Measurements from ENCODE around the gene UGT1A5.

The UGT1A5 gene

DNA sequence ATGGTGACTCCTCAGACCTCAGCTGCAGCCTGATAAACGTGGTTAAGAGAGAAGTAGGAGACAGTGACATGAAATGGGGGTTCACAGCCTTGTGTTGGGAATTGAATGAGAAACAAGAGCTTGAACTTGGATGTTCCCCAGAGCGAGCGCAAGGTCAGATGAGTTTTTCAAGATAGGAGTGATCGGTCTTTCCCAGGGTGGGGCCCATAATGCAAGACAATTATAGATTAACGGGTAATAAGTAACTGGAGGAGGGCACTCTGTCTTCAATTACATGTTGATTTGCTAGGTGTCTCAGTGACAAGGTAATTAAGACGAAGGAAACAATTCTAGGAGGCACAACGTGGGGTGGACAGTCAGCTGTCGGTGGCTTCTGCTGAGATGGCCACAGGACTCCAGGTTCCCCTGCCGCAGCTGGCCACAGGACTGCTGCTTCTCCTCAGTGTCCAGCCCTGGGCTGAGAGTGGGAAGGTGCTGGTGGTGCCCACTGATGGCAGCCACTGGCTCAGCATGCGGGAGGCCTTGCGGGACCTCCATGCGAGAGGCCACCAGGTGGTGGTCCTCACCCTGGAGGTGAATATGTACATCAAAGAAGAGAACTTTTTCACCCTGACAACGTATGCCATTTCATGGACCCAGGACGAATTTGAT, at the start of gene UGT1A5:
Gene UGT1A5 (plus strand): TSS at position 297 of the 651 bp plus-strand sequence. CDS start 85 bp downstream, at position 382.
- DNase-seq (ENCODE audit: low spot score), result no peak

DNA sequence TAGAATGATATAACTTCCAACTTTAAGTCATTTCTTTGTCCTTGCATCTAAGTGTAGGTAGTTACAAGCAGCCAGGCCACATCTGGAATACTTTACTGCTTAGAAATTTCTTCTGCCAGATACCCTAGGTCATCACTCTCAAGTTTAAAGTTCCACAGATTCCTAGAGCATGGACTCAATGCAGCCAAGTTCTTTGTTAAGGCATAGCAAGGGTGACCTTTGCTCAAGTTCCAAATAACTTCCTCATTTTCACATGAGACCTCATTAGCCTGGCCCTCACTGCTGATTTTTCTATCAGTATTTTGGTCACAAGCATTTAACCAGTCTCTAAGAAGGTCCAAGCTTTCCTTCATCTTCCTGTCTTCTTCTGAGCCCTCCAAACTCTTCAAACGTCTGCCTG, 48.8 kb upstream of the UGT1A5 start:
- no peak for DNase-seq (ENCODE audit: low spot score)

DNA sequence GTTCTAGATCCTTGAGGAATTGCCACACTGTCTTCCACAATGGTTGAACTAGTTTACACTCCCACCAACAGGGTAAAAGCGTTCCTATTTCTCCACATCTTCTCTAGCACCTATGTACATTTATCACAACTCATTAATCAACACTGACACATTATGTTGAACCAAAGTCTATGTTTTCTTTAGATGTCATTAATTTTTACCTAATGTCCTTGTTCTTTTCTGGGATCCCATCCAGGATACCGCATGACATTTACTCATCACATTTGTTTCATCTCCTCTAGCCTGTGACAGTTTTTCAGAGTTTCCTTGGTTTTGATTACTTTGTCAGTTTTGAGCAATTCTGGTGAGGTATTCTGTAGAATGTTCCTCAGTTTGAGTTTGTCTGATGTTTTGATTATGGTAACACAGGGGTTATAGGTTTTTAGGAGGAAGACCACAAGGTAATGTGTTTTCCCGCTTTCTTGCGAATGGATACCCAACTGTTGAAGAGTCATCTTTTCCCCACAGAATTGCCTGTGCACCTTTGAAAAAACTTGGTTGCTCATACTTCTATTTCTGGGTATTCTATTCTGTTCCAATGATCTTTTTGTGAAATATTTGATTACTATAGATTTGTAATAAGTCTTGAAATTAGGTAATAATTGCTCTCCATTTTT, 44.0 kb upstream of the UGT1A5 start:
- no peak for DNase-seq (ENCODE audit: low spot score)

DNA sequence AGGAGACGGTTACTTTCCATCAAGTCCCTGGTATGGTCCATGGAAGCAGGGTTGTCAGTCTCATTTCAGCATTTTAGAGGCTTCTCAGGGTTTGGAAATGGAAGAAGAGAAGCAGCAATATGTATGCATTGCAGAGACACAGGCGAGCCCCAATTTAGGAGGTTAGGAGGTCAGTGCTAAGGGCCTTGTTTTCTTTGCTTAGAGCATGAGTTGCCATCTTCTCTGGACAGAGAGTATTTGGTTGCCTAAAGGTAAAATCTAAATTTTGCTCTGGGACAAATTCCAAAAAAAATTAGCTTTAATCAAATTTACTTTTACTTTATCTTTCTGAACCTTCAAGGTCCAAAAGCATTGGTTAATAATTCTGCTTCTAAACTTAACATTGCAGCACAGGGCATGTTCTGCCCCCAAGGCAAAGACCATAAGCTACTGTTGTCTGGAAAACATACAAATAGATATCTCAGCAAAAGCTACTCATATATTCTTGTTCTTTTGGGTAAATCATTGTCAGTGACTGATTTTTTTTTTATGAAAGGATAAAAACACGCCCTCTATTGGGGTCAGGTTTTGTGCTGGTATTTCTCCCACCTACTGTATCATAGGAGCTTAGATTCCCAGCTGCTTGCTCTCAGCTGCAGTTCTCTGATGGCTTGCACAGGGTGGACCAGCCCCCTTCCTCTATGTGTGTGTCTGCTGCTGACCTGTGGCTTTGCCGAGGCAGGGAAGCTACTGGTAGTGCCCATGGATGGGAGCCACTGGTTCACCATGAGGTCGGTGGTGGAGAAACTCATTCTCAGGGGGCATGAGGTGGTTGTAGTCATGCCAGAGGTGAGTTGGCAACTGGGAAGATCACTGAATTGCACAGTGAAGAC, 41.2 kb upstream of the UGT1A5 start, which contains the start of gene UGT1A9:
Gene UGT1A9 (plus strand): TSS at position 609 of the 872 bp plus-strand sequence. CDS start 37 bp downstream, at position 646.
- no peak for DNase-seq (ENCODE audit: low spot score)

DNA sequence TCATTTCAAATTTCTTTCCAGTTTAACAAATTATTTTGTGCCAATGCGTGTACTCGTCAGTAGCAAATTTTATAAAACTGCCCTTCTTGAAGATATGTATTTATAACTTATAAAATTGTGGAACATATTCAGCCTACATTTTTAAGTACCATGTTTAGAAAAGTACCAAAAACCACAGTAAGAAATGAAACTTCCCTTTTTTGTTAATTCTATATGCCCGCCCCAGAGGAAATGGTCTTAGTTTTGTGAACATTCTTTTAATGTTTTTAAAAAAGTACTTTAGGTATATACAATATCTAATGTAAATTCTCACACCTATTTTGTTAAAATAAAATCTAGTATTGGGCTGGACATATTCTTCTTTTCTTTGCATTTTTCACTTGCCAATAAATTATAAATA, 39.8 kb upstream of the UGT1A5 start:
- no peak for DNase-seq (ENCODE audit: low spot score)

DNA sequence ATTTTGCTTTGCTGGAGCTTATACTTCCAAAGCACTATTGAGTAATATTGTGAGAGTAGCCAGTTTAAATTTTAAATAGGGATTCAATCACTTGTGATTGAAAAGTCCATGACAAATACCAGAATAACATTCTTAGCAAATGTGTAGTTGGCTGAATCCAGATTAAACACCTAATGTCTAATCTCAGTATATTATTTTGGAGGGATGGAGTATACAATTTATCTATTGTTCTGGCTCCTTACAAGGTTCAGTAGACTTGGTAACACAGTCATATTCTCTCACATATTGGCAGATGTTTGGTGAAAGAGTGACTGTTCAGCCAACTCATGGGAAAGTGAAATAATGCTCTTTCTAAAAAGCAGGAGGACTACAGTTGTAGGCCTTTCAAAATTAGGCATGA, 38.8 kb upstream of the UGT1A5 start:
- no peak for DNase-seq (ENCODE audit: low spot score)

DNA sequence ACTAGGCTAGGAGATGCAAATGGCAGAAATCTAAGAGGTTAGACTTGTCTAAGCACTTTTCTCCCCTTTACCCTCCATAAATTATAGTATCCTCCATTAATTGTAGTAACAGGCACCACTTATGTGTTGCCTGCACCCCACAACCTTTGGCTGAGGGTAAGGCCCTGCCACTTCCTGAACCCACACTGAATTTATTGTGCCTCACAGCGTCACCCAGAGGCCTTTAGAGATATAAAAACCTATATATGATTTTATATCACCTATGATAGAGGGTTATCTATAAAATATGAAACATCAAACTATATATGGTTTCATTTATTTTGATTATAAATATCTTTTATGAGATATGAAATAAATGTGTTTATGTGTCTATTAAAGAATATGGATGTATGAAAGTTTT, 38.4 kb upstream of the UGT1A5 start:
- no peak for DNase-seq (ENCODE audit: low spot score)

DNA sequence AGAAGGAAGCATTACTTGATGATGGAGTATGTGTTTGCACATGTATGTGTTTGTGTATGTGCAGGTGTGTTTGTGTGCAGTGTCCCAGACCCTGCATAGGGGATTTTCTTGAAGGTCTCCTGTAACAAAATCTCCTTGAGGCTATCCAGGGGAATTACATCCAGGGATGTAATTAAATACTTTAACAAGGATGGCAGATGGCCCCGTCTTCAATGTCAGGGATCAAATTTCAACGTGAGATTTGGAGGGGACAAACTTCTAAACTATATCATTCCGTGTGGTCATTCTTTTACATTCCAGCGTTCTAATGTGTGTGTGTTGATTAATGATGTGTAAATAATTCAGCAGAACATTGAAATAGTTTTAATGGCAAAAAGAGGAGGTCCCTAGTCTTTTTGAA, 37.7 kb upstream of the UGT1A5 start:
- no peak for DNase-seq (ENCODE audit: low spot score)

DNA sequence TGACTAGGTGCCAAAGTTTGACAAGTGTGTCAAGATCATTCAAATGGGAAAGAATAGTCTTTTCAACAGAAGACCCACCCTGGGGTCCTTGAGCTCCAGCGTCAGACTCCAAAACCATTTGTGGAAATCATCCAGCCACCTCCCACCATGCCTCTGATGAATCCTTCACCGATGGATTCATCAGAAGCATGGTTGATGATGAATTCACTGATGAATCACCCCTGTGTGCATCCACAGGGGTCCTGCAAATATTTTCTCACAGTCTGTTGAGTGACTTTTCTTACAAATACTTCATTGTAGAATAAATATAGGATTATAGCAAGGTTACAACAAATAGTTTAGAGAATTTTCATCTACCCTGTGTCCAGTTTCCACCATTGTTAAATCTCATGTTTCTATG, 36.7 kb upstream of the UGT1A5 start:
- DNase-seq (ENCODE audit: low spot score), result no peak

DNA sequence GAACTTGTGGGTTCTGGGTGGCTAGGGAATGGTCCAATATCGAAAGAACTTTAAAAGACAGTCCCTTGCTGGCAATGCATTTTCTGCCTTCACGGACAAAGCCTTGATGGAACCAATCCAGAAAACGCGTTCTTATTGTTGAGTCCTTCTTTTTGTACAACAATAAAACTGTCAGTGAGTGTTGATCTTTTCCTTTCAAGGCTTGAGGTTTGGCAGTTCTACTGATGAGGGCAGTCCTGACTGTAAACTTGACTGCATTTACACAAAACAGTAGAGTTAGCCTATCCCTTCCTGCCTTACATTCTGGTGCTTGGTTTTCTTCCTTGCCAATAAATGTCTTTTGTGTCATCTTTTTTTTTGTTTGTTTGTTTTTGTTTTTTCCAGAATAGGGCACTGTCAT, 33.5 kb upstream of the UGT1A5 start:
- no peak for DNase-seq (ENCODE audit: low spot score)

DNA sequence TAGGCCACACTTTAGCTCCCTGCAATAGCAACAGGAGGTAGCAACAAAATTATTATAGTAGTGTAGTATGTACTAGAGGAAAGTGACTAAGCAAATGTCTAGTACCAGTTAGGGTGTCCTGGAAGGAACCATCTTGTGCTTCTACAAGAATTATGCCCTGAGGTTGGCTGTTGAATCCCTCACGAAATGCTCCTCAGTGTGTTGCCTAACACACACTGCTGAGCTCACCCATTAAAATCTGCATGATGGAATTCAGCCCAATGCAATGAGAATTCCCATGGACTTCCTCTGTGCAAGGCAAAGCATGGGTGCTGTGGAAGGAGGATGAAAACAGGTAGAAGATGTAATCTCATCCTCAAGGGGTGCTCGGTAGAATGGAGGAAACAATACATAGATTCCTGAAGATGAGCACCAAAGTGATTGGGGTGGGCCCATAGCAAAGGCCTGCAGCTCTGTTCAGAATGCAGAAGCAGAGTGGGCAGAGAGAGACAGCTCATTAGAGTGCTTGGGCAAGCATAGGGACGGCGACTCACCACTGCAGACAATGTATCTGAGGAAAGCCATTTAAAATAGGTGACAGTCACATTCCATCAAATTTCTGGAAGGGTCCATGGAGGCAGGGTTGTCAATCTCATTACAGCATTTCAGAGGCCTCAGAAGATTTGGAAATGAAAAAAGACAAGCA, 32.2 kb upstream of the UGT1A5 start:
- DNase-seq (ENCODE audit: low spot score), result no peak

DNA sequence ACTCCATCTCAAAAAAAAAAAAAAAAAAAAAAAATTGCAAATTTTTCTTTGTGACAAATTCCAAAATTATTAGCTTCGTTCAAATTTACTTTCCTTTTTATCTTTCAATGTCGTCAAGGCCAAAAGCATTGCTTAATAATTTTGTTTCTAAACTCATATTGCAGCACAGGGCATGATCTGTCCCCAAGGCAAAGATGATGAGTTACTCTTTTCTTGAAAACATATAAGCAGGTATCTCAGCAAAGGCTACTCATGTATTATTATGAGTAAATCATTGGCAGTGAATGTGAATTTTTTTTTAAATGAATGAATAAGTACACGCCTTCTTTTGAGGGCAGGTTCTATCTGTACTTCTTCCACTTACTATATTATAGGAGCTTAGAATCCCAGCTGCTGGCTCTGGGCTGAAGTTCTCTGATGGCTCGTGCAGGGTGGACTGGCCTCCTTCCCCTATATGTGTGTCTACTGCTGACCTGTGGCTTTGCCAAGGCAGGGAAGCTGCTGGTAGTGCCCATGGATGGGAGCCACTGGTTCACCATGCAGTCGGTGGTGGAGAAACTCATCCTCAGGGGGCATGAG, 31.1 kb upstream of the UGT1A5 start, which contains the start of gene UGT1A7:
Gene UGT1A7 (plus strand): TSS at position 381 of the 579 bp plus-strand sequence. CDS start 37 bp downstream, at position 418.
- DNase-seq (ENCODE audit: low spot score), result no peak

DNA sequence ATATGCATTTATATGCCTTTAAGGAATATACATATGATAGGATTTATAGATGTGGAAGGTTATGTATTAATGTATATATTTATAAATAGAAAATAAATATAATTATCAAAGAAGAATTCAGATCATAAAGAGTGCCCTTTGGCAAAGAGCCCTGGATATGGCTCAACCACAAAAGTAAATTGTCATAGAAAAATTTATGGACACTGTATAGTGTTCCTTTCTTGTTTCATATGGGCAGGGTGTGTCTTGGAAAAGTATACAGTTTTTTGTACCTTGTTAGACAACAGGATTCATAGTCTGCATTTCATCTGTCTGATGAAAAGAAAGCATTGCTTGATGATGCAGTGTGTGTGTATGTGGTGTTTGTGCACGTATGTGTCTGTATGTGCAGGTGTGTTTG, 28.1 kb upstream of the UGT1A5 start:
- DNase-seq (ENCODE audit: low spot score), result no peak

DNA sequence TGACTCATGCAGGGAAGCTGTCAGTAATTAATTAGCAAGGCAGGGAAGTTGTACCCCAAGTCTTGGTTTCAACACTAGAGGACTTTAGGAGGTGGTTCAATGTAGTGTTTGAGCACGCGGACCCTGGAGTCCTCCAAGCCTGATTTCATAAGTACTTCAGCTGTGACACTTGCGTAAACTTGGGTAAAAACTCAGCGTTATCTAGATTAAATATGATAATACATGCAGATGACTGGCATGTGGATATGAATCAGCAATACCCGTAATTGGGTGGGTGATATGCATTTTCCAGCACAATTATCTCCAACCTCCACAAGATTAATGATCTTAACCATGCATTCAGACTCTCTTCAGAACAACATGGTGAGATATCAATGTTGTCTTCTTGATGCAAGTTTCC, 25.8 kb upstream of the UGT1A5 start:
- no peak for DNase-seq (ENCODE audit: low spot score)

DNA sequence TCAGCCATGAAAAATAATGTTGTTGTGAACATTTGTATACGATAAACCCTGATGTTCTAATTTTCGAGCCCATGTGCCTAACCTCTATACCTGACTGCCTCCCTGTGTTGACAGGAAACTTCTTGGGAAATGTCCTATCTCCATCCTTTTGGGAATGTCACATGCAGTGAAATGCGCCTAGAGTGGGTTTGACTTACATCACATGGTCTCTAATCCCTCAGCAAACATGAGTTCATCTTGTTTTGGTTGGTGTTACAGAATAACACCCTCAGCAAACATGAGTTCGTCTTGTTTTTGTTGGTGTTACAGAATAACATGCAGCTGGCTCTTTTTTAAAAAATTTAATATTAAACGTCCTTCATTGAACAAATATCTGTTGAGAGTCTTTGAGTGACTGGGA, 24.4 kb upstream of the UGT1A5 start:
- DNase-seq (ENCODE audit: low spot score), result no peak

DNA sequence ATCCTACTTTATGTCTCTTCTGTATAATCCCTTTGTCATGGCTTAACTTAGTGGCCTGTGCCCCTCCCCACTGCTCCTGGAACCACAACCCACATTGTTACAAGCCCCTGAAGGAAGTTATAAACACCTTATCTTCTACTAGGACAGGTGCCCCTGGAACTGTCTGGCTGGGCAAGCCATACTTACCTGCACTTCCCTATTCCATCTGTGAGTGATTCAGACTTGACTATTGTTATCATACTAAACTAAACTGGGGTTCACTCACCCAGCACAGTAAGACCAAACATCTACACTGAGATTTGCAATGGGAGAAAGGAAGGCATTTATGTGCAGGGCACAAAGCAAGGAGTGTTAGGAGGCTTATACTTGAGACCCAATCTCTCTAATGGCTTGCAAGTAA, 23.7 kb upstream of the UGT1A5 start:
- DNase-seq (ENCODE audit: low spot score), result no peak

DNA sequence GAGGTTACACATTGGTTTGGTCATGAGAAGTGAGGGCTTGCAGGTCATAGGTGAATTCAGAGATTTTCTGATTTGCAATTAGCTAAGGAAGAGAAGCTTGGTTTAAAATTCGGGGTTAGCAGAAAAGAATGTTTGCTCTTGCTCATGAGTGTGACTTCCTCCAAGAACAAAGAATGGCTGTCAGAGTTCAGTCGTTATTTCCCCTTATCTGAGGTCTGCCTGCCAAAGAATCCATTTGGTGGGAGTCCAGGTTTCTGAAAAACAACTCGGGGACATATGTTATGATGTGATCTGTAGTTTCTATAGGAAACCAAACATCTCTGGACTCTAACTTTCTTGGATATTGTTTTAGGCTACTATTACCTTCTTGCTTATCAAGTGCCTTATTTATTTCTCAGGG, 23.2 kb upstream of the UGT1A5 start:
- DNase-seq (ENCODE audit: low spot score), result no peak

DNA sequence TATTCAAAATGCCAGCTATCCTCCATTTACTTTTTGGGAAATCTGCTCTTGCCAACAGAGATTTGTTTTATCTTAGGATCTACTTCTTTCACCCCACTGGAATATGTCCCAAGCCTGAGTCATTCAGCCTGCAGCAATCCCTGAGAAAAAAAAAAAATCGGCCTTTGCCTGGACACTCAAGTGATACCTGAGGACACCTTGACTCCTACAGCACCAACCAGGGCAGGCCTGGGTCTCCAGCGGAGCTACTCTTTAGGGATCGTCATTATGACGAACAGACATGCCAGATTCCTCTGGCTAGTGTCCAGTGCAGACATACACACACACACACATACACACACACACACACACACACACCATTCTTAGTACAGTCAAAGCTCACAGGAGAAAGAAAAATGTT, 22.3 kb upstream of the UGT1A5 start:
- DNase-seq (ENCODE audit: low spot score), result no peak

DNA sequence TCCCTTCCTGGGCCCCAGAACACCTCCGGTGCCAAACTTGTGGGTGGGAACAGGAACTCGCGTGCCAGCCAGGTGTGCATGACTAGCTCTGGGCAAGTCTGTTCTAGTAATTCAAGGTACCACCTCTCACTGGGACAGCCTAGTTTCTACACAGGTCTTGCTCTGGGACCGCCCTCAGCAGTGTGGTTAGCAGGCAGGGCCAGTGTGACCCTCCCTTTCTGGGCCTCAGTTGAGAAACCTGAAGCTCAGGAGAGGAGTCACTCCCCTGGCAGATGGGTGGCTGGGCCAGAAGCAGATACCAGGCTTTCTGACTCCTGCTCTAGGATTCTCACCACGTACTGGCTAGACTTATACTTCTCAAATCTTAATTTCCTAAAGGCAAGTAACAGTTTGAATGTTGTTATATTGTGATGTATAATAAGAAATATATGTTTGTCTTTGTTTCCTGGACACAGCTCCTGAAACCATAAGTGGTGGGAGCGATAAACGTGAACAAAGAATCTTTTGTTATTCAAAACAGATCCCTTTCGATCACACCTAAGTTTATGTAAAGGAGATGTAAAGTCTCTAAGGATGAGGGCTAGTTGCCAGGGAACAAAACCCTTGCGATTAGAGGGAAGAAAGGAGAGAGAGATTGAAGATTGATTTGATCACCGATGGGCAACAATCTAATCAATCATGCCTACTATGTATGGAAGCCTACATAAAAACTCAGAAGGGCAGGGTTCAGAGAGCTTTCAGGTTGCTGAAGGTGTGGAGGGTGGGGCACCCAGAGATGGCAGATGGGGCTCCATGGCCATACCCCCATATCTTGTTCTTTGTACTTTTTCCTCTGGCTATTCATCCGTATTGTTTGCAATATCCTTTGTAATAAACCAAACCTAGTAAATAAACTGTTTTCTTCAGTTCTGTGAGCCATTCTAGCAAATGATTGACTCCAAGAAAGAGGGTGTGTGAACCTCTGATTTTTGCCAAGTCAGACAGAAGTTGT, 21.0 kb upstream of the UGT1A5 start:
- no peak for DNase-seq (ENCODE audit: low spot score)

DNA sequence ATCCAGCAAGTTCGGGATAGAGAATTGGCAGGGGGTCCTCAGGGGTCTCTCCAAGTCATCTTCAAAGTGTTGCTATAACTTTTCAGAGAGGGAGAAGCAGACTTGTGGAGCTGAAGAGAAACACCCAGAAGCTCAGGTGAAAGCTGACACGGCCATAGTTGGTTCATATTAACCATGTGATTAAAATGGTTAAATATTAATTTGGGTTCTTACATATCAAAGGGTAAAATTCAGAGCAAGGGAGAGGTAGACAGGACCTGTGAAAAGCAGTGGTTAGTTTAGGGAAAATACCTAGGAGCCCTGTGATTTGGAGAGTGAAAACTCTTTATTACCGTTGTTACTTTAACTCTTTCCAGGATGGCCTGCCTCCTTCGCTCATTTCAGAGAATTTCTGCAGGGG, 20.1 kb upstream of the UGT1A5 start, which contains the start of gene UGT1A6:
Gene UGT1A6 (plus strand): TSS at position 243 of the 400 bp plus-strand sequence. CDS start 115 bp downstream, at position 358.
- no peak for DNase-seq (ENCODE audit: low spot score)
